ENCODE data around the gene CFAP161.

DNA sequence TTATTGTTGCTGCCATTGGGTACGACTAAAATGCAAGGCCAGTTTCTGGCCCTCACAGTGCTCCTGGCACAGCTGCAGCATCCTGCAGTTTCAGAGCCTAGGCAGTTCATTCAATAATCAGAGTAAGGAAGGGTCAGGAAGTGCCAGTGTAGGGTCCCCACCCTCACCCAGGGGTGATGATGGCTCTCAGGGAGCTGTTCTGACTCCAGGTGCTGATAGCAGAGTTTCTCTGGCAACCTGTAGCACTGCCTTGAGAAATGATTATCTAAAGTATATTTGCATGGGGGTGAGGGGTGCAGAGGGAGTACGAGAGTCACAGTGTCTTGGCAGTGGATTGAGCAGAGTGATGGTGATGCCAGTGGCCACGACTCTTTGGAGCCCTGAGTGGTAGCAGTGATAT lies 47.1 kb downstream of the CFAP161 start:
- no peak for TF ChIP-seq EZH2 (IDR thresholded peaks at IDR 0.05; ENCODE audit: borderline replicate concordance, low read length)
- TF ChIP-seq, protein P1, sequence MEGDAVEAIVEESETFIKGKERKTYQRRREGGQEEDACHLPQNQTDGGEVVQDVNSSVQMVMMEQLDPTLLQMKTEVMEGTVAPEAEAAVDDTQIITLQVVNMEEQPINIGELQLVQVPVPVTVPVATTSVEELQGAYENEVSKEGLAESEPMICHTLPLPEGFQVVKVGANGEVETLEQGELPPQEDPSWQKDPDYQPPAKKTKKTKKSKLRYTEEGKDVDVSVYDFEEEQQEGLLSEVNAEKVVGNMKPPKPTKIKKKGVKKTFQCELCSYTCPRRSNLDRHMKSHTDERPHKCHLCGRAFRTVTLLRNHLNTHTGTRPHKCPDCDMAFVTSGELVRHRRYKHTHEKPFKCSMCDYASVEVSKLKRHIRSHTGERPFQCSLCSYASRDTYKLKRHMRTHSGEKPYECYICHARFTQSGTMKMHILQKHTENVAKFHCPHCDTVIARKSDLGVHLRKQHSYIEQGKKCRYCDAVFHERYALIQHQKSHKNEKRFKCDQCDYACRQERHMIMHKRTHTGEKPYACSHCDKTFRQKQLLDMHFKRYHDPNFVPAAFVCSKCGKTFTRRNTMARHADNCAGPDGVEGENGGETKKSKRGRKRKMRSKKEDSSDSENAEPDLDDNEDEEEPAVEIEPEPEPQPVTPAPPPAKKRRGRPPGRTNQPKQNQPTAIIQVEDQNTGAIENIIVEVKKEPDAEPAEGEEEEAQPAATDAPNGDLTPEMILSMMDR (IDR thresholded peaks at IDR 0.05; ENCODE audit: low read length), result no peak

Measured in OCI-LY1 (cell line).